ENCODE measurements around the gene TTBK1.

DNA sequence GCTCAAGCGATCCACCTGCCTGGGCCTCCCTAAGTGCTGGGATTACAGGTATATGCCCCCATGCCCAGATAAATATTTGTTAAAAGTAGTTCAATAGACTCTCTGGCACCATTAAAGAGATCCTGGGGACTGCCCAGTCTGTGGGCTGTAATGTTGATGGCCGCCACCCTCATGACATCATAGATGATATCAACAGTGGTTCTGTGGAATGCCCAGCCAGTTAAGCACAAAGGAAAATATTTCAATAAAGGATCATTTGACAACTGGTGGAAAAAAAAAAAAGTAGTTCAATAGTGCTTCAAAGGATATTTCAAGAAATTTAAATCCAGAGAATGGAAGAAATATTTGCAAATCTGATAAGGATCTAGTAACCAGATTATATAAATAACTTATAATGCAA is 66.9 kb downstream of the TTBK1 start:
- TF ChIP-seq ETV6 (conservative IDR thresholded peaks at IDR 0.05 in 1 of 2, IDR thresholded peaks at IDR 0.05 in 1 of 2; ENCODE audit: borderline replicate concordance in 1 of 2, low read depth in 1 of 2) (no peak), POLR2AphosphoS5 (IDR thresholded peaks at IDR 0.05; ENCODE audit: low read length) (no peak), ZNF384 (IDR thresholded peaks at IDR 0.05; ENCODE audit: borderline replicate concordance, low read depth, low read length) (no peak), RB1 (IDR thresholded peaks at IDR 0.05; ENCODE audit: borderline replicate concordance) (no peak), POLR2AphosphoS2 (IDR thresholded peaks at IDR 0.05; ENCODE audit: low read depth, low read length) (no peak), SIN3A (IDR thresholded peaks at IDR 0.05; ENCODE audit: low read depth, low read length) (no peak), JUNB (IDR thresholded peaks at IDR 0.05) (no peak), FOXM1 (IDR thresholded peaks at IDR 0.05; ENCODE audit: low read depth, low read length) (no peak)
- TF ChIP-seq, protein P1, sequence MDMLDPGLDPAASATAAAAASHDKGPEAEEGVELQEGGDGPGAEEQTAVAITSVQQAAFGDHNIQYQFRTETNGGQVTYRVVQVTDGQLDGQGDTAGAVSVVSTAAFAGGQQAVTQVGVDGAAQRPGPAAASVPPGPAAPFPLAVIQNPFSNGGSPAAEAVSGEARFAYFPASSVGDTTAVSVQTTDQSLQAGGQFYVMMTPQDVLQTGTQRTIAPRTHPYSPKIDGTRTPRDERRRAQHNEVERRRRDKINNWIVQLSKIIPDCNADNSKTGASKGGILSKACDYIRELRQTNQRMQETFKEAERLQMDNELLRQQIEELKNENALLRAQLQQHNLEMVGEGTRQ (IDR thresholded peaks at IDR 0.05; ENCODE audit: borderline replicate concordance, low read depth, low read length), result no peak
- TF ChIP-seq, protein P2, sequence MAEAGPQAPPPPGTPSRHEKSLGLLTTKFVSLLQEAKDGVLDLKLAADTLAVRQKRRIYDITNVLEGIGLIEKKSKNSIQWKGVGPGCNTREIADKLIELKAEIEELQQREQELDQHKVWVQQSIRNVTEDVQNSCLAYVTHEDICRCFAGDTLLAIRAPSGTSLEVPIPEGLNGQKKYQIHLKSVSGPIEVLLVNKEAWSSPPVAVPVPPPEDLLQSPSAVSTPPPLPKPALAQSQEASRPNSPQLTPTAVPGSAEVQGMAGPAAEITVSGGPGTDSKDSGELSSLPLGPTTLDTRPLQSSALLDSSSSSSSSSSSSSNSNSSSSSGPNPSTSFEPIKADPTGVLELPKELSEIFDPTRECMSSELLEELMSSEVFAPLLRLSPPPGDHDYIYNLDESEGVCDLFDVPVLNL (IDR thresholded peaks at IDR 0.05; ENCODE audit: low read depth, low read length), result no peak
- TF ChIP-seq, protein P3, sequence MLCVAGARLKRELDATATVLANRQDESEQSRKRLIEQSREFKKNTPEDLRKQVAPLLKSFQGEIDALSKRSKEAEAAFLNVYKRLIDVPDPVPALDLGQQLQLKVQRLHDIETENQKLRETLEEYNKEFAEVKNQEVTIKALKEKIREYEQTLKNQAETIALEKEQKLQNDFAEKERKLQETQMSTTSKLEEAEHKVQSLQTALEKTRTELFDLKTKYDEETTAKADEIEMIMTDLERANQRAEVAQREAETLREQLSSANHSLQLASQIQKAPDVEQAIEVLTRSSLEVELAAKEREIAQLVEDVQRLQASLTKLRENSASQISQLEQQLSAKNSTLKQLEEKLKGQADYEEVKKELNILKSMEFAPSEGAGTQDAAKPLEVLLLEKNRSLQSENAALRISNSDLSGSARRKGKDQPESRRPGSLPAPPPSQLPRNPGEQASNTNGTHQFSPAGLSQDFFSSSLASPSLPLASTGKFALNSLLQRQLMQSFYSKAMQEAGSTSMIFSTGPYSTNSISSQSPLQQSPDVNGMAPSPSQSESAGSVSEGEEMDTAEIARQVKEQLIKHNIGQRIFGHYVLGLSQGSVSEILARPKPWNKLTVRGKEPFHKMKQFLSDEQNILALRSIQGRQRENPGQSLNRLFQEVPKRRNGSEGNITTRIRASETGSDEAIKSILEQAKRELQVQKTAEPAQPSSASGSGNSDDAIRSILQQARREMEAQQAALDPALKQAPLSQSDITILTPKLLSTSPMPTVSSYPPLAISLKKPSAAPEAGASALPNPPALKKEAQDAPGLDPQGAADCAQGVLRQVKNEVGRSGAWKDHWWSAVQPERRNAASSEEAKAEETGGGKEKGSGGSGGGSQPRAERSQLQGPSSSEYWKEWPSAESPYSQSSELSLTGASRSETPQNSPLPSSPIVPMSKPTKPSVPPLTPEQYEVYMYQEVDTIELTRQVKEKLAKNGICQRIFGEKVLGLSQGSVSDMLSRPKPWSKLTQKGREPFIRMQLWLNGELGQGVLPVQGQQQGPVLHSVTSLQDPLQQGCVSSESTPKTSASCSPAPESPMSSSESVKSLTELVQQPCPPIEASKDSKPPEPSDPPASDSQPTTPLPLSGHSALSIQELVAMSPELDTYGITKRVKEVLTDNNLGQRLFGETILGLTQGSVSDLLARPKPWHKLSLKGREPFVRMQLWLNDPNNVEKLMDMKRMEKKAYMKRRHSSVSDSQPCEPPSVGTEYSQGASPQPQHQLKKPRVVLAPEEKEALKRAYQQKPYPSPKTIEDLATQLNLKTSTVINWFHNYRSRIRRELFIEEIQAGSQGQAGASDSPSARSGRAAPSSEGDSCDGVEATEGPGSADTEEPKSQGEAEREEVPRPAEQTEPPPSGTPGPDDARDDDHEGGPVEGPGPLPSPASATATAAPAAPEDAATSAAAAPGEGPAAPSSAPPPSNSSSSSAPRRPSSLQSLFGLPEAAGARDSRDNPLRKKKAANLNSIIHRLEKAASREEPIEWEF (IDR thresholded peaks at IDR 0.05; ENCODE audit: insufficient replicate concordance, low read depth, low read length), result no peak
- TF ChIP-seq, protein P4, sequence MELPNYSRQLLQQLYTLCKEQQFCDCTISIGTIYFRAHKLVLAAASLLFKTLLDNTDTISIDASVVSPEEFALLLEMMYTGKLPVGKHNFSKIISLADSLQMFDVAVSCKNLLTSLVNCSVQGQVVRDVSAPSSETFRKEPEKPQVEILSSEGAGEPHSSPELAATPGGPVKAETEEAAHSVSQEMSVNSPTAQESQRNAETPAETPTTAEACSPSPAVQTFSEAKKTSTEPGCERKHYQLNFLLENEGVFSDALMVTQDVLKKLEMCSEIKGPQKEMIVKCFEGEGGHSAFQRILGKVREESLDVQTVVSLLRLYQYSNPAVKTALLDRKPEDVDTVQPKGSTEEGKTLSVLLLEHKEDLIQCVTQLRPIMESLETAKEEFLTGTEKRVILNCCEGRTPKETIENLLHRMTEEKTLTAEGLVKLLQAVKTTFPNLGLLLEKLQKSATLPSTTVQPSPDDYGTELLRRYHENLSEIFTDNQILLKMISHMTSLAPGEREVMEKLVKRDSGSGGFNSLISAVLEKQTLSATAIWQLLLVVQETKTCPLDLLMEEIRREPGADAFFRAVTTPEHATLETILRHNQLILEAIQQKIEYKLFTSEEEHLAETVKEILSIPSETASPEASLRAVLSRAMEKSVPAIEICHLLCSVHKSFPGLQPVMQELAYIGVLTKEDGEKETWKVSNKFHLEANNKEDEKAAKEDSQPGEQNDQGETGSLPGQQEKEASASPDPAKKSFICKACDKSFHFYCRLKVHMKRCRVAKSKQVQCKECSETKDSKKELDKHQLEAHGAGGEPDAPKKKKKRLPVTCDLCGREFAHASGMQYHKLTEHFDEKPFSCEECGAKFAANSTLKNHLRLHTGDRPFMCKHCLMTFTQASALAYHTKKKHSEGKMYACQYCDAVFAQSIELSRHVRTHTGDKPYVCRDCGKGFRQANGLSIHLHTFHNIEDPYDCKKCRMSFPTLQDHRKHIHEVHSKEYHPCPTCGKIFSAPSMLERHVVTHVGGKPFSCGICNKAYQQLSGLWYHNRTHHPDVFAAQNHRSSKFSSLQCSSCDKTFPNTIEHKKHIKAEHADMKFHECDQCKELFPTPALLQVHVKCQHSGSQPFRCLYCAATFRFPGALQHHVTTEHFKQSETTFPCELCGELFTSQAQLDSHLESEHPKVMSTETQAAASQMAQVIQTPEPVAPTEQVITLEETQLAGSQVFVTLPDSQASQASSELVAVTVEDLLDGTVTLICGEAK (IDR thresholded peaks at IDR 0.05; ENCODE audit: borderline replicate concordance), result no peak
- TF ChIP-seq, protein P5, sequence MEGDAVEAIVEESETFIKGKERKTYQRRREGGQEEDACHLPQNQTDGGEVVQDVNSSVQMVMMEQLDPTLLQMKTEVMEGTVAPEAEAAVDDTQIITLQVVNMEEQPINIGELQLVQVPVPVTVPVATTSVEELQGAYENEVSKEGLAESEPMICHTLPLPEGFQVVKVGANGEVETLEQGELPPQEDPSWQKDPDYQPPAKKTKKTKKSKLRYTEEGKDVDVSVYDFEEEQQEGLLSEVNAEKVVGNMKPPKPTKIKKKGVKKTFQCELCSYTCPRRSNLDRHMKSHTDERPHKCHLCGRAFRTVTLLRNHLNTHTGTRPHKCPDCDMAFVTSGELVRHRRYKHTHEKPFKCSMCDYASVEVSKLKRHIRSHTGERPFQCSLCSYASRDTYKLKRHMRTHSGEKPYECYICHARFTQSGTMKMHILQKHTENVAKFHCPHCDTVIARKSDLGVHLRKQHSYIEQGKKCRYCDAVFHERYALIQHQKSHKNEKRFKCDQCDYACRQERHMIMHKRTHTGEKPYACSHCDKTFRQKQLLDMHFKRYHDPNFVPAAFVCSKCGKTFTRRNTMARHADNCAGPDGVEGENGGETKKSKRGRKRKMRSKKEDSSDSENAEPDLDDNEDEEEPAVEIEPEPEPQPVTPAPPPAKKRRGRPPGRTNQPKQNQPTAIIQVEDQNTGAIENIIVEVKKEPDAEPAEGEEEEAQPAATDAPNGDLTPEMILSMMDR (IDR thresholded peaks at IDR 0.05 in 2 of 3, conservative IDR thresholded peaks at IDR 0.05 in 1 of 3; ENCODE audit: control insufficient read depth in 2 of 3, extremely low read depth in 1 of 3, insufficient read depth in 1 of 3, low read depth in 3 of 3, low read length in 3 of 3), result no peak
- TF ChIP-seq, protein P6, sequence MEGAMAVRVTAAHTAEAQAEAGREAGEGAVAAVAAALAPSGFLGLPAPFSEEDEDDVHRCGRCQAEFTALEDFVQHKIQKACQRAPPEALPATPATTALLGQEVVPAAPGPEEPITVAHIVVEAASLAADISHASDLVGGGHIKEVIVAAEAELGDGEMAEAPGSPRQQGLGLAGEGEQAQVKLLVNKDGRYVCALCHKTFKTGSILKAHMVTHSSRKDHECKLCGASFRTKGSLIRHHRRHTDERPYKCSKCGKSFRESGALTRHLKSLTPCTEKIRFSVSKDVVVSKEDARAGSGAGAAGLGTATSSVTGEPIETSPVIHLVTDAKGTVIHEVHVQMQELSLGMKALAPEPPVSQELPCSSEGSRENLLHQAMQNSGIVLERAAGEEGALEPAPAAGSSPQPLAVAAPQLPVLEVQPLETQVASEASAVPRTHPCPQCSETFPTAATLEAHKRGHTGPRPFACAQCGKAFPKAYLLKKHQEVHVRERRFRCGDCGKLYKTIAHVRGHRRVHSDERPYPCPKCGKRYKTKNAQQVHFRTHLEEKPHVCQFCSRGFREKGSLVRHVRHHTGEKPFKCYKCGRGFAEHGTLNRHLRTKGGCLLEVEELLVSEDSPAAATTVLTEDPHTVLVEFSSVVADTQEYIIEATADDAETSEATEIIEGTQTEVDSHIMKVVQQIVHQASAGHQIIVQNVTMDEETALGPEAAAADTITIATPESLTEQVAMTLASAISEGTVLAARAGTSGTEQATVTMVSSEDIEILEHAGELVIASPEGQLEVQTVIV (IDR thresholded peaks at IDR 0.05; ENCODE audit: borderline replicate concordance, partially characterized antibody), result no peak

All from GM12878 (cell line).